Vagina (tissue), 2 donors: ENCODE results near the gene TPTE. TPM values are rescaled to one million over a fixed set of nuclear protein-coding genes. Genes with fewer than 3 reads are reported as not detected.
"Not testable (repeated sequence)": the region's sequence is repeated elsewhere in the genome, so short reads cannot be mapped to it uniquely, and the experiment has no call there.

Experiments
- DNase-seq, 2 donors: peaks; one replicate each; pipeline ENCODE4 v3.0.0-alpha.2; 2017; ENCODE audit errors: extremely low spot score in 2 of 2
- H3K27ac ChIP-seq: fragments of 200-600 bp; sonication (generic); one replicate; pipeline ENCODE4 v1.5.1; 2019
- H3K27me3 ChIP-seq: fragments of 200-600 bp; sonication (generic); one replicate; pipeline ENCODE4 v1.5.1; 2019
- H3K36me3 ChIP-seq, 2 donors: fragments of 200-600 bp; sonication (generic); one replicate each; pipeline ENCODE4 v1.5.1; 2017 to 2019
- H3K4me1 ChIP-seq: fragments of 200-600 bp; sonication (generic); one replicate; pipeline ENCODE4 v1.5.1; 2019
- H3K4me3 ChIP-seq, 2 donors: fragments of 200-600 bp; sonication (generic); 1 replicate in 1 of 2; 2 replicates in 1 of 2; pipeline ENCODE4 v1.5.1; 2016 to 2019
- H3K9me3 ChIP-seq: fragments of 200-600 bp; sonication (generic); one replicate; pipeline ENCODE4 v1.5.1; 2019
- CTCF ChIP-seq, 3 experiments: fragments of 450-650 bp in 2 of 3; fragments of 200-600 bp in 1 of 3; sonication (generic) in 1 of 3; IDR thresholded peaks; one replicate each; pipeline ENCODE4 v1.5.1; 2017 to 2019; ENCODE audit warnings: antibody characterized with exemption in 3 of 3, mild to moderate bottlenecking in 2 of 3, moderate library complexity in 2 of 3
- POLR2A ChIP-seq, 2 donors: fragments of 450-650 bp; IDR thresholded peaks; one replicate each; pipeline ENCODE4 v1.6.1; 2017; ENCODE audit warnings: antibody characterized with exemption in 2 of 2, mild to moderate bottlenecking in 2 of 2, moderate library complexity in 2 of 2
- POLR2AphosphoS5 ChIP-seq, 2 donors: sonication (generic); formaldehyde crosslinking; IDR thresholded peaks; one replicate each; pipeline ENCODE4 v1.9.0; 2017; ENCODE audit warnings: antibody characterized with exemption in 2 of 2, mild to moderate bottlenecking in 2 of 2, low read depth in 1 of 2; ENCODE audit not compliant: insufficient read depth in 1 of 2
- intact Hi-C: fragments of 100-400 bp; cut with DNase I; formaldehyde crosslinking; loops from one replicate; pipeline ENCODE4 v1.15.1; 2023
- total RNA-seq: library from RNA; depleted of rRNA; stranded (reverse); fragments of >200 nt; gene quantifications from one replicate; pipeline ENCODE4 v1.2.3, GENCODE V29; 2016

TPTE gene
- total RNA-seq, 1 donor from 2014 or later = not detected

GRCh38 chr21:10539956-10540355 is 18.6 kb downstream of the TPTE start:
- no peaks in the 10 kb centered on the region for H3K36me3 ChIP-seq
- intact Hi-C loops = no loop called here
- H3K27me3 ChIP-seq = no peaks in the 10 kb centered on the region
- no peak overlapping the region for H3K27ac ChIP-seq
- H3K4me3 ChIP-seq = no peak overlapping the region
- DNase-seq = no peak
- TF ChIP-seq CTCF (IDR thresholded peaks at IDR 0.05) (no peak), POLR2AphosphoS5 (IDR thresholded peaks at IDR 0.05; ENCODE audit: insufficient read depth in 1 of 2, low read depth in 1 of 2) (no peak), POLR2A (IDR thresholded peaks at IDR 0.05) (no peak)
- no peaks in the 10 kb centered on the region for H3K9me3 ChIP-seq
- H3K4me1 ChIP-seq = no peaks in the 10 kb centered on the region

GRCh38 chr21:10544376-10544775 is 23.0 kb downstream of the TPTE start:
- H3K27me3 ChIP-seq, H3K27ac ChIP-seq, H3K4me1 ChIP-seq, H3K36me3 ChIP-seq, H3K4me3 ChIP-seq, intact Hi-C loops, H3K9me3 ChIP-seq, DNase-seq: not testable (repeated sequence)

- DNase-seq, H3K4me3 ChIP-seq, H3K27me3 ChIP-seq, intact Hi-C loops, H3K4me1 ChIP-seq, H3K36me3 ChIP-seq, H3K9me3 ChIP-seq, H3K27ac ChIP-seq: not testable (repeated sequence)
Observed at GRCh38 chr21:10547868-10548267, 26.5 kb downstream of the TPTE start.

- H3K9me3 ChIP-seq, H3K4me1 ChIP-seq, H3K4me3 ChIP-seq, H3K27me3 ChIP-seq, H3K36me3 ChIP-seq, DNase-seq, H3K27ac ChIP-seq, intact Hi-C loops: not testable (repeated sequence)
Observed at GRCh38 chr21:10548331-10548954, 27.1 kb downstream of the TPTE start.

- H3K27ac ChIP-seq, H3K36me3 ChIP-seq, H3K27me3 ChIP-seq, H3K4me1 ChIP-seq, DNase-seq, H3K4me3 ChIP-seq, intact Hi-C loops: not testable (repeated sequence)
- H3K9me3 ChIP-seq = peaks cover 30% of the 10 kb centered on the region
Observed at GRCh38 chr21:10570803-10571202, 49.4 kb downstream of the TPTE start.

- H3K4me3 ChIP-seq, intact Hi-C loops, H3K4me1 ChIP-seq, DNase-seq, H3K27ac ChIP-seq, H3K36me3 ChIP-seq, H3K27me3 ChIP-seq: not testable (repeated sequence)
- H3K9me3 ChIP-seq = peaks cover 30% of the 10 kb centered on the region
Observed at GRCh38 chr21:10574531-10575310, 53.3 kb downstream of the TPTE start.

- Histone ChIP-seq H3K27me3 (no peaks in the 10 kb centered on the region), H3K9me3 (peaks cover 28% of the 10 kb centered on the region), H3K4me3 (no peak overlapping the region), H3K27ac (no peak overlapping the region), H3K4me1 (no peaks in the 10 kb centered on the region), H3K36me3 (no peaks in the 10 kb centered on the region)
- TF ChIP-seq POLR2AphosphoS5 (IDR thresholded peaks at IDR 0.05; ENCODE audit: insufficient read depth in 1 of 2, low read depth in 1 of 2) (no peak), CTCF (IDR thresholded peaks at IDR 0.05) (no peak), POLR2A (IDR thresholded peaks at IDR 0.05) (no peak)
- intact Hi-C loops = no loop called here
- no peak for DNase-seq
Observed at GRCh38 chr21:10575311-10575667, 53.9 kb downstream of the TPTE start.

- intact Hi-C loops = not testable (repeated sequence)
Observed at GRCh38 chr21:10578910-10579309, 57.5 kb downstream of the TPTE start.

GRCh38 chr21:10589115-10589514 is 67.7 kb downstream of the TPTE start:
- H3K9me3 ChIP-seq, intact Hi-C loops, H3K27ac ChIP-seq, H3K4me1 ChIP-seq, H3K4me3 ChIP-seq, H3K27me3 ChIP-seq, DNase-seq, H3K36me3 ChIP-seq: not testable (repeated sequence)

More at GRCh38 chr21:10578910-10579309, 57.5 kb downstream of the TPTE start:
- DNase-seq, H3K36me3 ChIP-seq, H3K4me3 ChIP-seq, H3K27me3 ChIP-seq, H3K4me1 ChIP-seq, H3K27ac ChIP-seq: not testable (repeated sequence)
- H3K9me3 ChIP-seq = peaks cover 24% of the 10 kb centered on the region

- H3K4me1 ChIP-seq, H3K9me3 ChIP-seq, intact Hi-C loops, H3K27me3 ChIP-seq, H3K36me3 ChIP-seq, DNase-seq, H3K27ac ChIP-seq, H3K4me3 ChIP-seq: not testable (repeated sequence)
Observed at GRCh38 chr21:10607074-10607473, 85.7 kb downstream of the TPTE start.

- H3K4me1 ChIP-seq, DNase-seq, H3K27me3 ChIP-seq, H3K36me3 ChIP-seq, intact Hi-C loops, H3K4me3 ChIP-seq, H3K9me3 ChIP-seq, H3K27ac ChIP-seq: not testable (repeated sequence)
Observed at GRCh38 chr21:10614285-10614684, 92.9 kb downstream of the TPTE start.
